Measurements from ENCODE around the gene TTLL8. TPM values are rescaled to one million over a fixed set of nuclear protein-coding genes. Genes with fewer than 3 reads are reported as not detected.

Gene TTLL8
- total and polyA plus RNA-seq, 12 donors = not detected

- intact Hi-C loops (cut with DNase I) = no loop called here
- Histone ChIP-seq H3K4me3 (no peak overlapping the region), H3K27me3 (peaks cover 50% of the 10 kb centered on the region), H3K36me3 (replicated peaks in 1 of 2) (no peaks in the 10 kb centered on the region), H3K4me1 (replicated peaks in 1 of 2) (no peaks in the 10 kb centered on the region), H3K9me3 (replicated peaks in 1 of 3) (no peaks in the 10 kb centered on the region), H3K27ac (no peak overlapping the region)
- TF ChIP-seq, protein P1, sequence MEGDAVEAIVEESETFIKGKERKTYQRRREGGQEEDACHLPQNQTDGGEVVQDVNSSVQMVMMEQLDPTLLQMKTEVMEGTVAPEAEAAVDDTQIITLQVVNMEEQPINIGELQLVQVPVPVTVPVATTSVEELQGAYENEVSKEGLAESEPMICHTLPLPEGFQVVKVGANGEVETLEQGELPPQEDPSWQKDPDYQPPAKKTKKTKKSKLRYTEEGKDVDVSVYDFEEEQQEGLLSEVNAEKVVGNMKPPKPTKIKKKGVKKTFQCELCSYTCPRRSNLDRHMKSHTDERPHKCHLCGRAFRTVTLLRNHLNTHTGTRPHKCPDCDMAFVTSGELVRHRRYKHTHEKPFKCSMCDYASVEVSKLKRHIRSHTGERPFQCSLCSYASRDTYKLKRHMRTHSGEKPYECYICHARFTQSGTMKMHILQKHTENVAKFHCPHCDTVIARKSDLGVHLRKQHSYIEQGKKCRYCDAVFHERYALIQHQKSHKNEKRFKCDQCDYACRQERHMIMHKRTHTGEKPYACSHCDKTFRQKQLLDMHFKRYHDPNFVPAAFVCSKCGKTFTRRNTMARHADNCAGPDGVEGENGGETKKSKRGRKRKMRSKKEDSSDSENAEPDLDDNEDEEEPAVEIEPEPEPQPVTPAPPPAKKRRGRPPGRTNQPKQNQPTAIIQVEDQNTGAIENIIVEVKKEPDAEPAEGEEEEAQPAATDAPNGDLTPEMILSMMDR (IDR thresholded peaks at IDR 0.05) = no peak
- no peak for TF ChIP-seq POLR2A (IDR thresholded peaks at IDR 0.05)
- 40 to 80% (median 55%) methylated on average over 4 to 30 of the region's 30 CpGs for WGBS, 4 donors
- no peak for DNase-seq
Observed at GRCh38 chr22:50015451-50016307, 42.4 kb downstream of the TTLL8 start.

GRCh38 chr22:50014655-50015401, 43.3 kb downstream of the TTLL8 start:
- intact Hi-C loops (cut with DNase I) = no loop called here
- Histone ChIP-seq H3K36me3 (replicated peaks in 1 of 2) (no peaks in the 10 kb centered on the region), H3K4me1 (replicated peaks in 1 of 2) (no peaks in the 10 kb centered on the region), H3K4me3 (no peak overlapping the region), H3K9me3 (replicated peaks in 1 of 3) (no peaks in the 10 kb centered on the region), H3K27me3 (peaks cover 58% of the 10 kb centered on the region), H3K27ac (no peak overlapping the region)
- TF ChIP-seq POLR2A (IDR thresholded peaks at IDR 0.05) = no peak
- TF ChIP-seq, protein P1 (IDR thresholded peaks at IDR 0.05) = no peak
- WGBS, 4 donors = 0 to 9% (median 2%) methylated on average over 1 to 91 of the region's 91 CpGs
- DNase-seq = no peak

DNA sequence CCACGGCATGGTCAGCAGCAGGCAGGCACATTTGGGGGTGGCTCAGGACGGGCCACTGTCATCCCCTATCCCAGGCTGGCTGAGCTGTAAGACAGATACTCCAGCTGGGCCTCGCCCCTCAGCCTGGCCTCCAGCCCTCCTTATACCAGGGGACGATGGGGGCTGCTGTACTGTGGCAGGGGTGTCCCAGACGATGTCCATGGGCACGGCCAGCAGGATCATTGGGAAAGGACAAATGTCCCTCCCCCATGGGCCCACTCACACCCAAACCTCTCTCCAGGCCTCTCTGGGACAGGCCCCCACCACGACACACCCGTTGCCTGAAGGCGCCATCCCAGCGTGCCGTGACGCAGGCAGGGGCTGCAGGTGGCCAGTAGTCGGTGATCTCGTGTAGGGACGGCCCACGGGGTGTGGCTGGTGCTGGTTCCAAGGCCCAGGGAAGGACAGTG, 44.0 kb downstream of the TTLL8 start:
- Histone ChIP-seq H3K4me3 (no peak overlapping the region), H3K27ac (no peak overlapping the region), H3K27me3 (peaks cover 60% of the 10 kb centered on the region), H3K9me3 (replicated peaks in 1 of 3) (no peaks in the 10 kb centered on the region), H3K4me1 (replicated peaks in 1 of 2) (no peaks in the 10 kb centered on the region), H3K36me3 (replicated peaks in 1 of 2) (no peaks in the 10 kb centered on the region)
- TF ChIP-seq POLR2A (IDR thresholded peaks at IDR 0.05) = no peak
- TF ChIP-seq, protein P1 (IDR thresholded peaks at IDR 0.05) = no peak
- 47 to 100% (median 59%) methylated on average over 1 to 16 of the region's 16 CpGs for WGBS, 4 donors
- DNase-seq = no peak
- intact Hi-C loops (cut with DNase I) = no loop called here
